Heart left ventricle (tissue), 13 donors: ENCODE data around the gene NSMCE1.

Experiments
- POLR2A ChIP-seq, 2 donors: fragments of 450-650 bp; IDR thresholded peaks; one replicate each; pipeline ENCODE4 v1.6.1; 2017; ENCODE audit warnings: antibody characterized with exemption in 2 of 2, mild to moderate bottlenecking in 2 of 2, moderate library complexity in 2 of 2
- TF ChIP-seq, protein P1 (sequence below), 12 donors: fragments of 200-600 bp; sonication (generic) in 4 of 12; IDR thresholded peaks; one replicate each; pipeline versions ENCODE4 v1.5.0 to v1.8.0; 2018 to 2022; ENCODE audit warnings: antibody characterized with exemption in 12 of 12, mild to moderate bottlenecking in 5 of 12
- donor health status: ischemic (EF 13 %, LVEDD 7.1; RV severe dilation, severe dysfunction).
- donor health status: DM: no; HTN: yes; CAD: no.
- donor health status: DM: no; HTN: no; CAD: no.
- donor health status: ischemic (EF 25% LVEDD 6.9; RV normal size, moderate dysfunction).
- donor health status: ischemic (EF 25% LVEDD 5.7; RV mildly dilated, moderate dysfunction).
- donor health status: ischemic (EF 35%, LVEDD 5.7; RV mildly dilated, moderate dysfunction).
- donor health status: nonischemic (EF 11% LVEDD 7.7; RV severe dilation, severe dysfunction).
- donor health status: DM: yes; HTN: yes; CAD: no.
- donor health status: PGD.
- donor health status: ischemic (EF 29% LVEDD 5.4; RV normal size, mild dysfunction).
- donor health status: nonischemic (EF 23%, LVEDD 6.1; RV moderate dilation, normal function).

DNA sequence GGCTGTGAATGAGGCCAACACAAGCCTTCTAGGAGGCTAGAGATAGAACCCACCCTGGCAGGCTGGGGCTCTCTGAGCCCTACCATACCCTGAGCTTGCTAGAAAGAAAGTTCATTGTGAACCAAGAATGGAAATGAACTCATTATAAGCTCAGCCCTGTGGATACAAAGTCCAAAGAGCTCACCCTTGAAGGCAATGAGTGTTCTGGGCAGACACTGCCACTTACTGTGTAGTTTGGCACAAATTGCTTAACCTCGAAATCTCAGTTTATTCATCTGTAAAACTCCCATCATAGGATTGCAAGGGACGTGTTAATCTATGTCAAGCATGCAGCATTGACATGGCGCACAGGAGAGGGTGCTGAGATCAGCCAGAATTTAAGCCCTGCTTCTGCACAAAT lies 59.8 kb downstream of the NSMCE1 start:
- TF ChIP-seq, protein P1, sequence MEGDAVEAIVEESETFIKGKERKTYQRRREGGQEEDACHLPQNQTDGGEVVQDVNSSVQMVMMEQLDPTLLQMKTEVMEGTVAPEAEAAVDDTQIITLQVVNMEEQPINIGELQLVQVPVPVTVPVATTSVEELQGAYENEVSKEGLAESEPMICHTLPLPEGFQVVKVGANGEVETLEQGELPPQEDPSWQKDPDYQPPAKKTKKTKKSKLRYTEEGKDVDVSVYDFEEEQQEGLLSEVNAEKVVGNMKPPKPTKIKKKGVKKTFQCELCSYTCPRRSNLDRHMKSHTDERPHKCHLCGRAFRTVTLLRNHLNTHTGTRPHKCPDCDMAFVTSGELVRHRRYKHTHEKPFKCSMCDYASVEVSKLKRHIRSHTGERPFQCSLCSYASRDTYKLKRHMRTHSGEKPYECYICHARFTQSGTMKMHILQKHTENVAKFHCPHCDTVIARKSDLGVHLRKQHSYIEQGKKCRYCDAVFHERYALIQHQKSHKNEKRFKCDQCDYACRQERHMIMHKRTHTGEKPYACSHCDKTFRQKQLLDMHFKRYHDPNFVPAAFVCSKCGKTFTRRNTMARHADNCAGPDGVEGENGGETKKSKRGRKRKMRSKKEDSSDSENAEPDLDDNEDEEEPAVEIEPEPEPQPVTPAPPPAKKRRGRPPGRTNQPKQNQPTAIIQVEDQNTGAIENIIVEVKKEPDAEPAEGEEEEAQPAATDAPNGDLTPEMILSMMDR (IDR thresholded peaks at IDR 0.05), result no peak
- TF ChIP-seq POLR2A (IDR thresholded peaks at IDR 0.05), result no peak
